ENCODE results near the gene NUDT1.

NUDT1 gene

GRCh38 chr7:2241580-2242540, at the start of gene NUDT1, which contains the start of gene MRM2:
TSS of gene NUDT1 (plus strand) at chr7:2242226. CDS start at chr7:2244575, 2,349 bp downstream.
TSS of gene MRM2 (minus strand) at chr7:2242205. CDS start at chr7:2242169, 36 bp downstream.
- no peak for DNase-seq

GRCh38 chr7:2192831-2193534, 49.0 kb upstream of the NUDT1 start:
- no peak for DNase-seq

- DNase-seq, result no peak
Measured at GRCh38 chr7:2193575-2194305, 48.3 kb upstream of the NUDT1 start.

GRCh38 chr7:2195400-2196246, 46.4 kb upstream of the NUDT1 start:
- DNase-seq, result peak; percentile 31

- peak; percentile 33 for DNase-seq
Measured at GRCh38 chr7:2196381-2197378, 45.3 kb upstream of the NUDT1 start.

- peak; percentile 8 for DNase-seq
Measured at GRCh38 chr7:2197436-2198155, 44.4 kb upstream of the NUDT1 start.

GRCh38 chr7:2198206-2198605, 43.8 kb upstream of the NUDT1 start:
- DNase-seq, result no peak

- no peak for DNase-seq
Measured at GRCh38 chr7:2198760-2199159, 43.3 kb upstream of the NUDT1 start.

GRCh38 chr7:2199528-2199927, 42.5 kb upstream of the NUDT1 start:
- DNase-seq, result no peak

- DNase-seq, result no peak
Measured at GRCh38 chr7:2199956-2200583, 42.0 kb upstream of the NUDT1 start.

- no peak for DNase-seq
Measured at GRCh38 chr7:2200584-2200980, 41.4 kb upstream of the NUDT1 start.

GRCh38 chr7:2201128-2201527, 40.9 kb upstream of the NUDT1 start:
- DNase-seq, result no peak

GRCh38 chr7:2201686-2202360, 40.2 kb upstream of the NUDT1 start:
- no peak for DNase-seq

- no peak for DNase-seq
Measured at GRCh38 chr7:2202361-2202761, 39.7 kb upstream of the NUDT1 start.

GRCh38 chr7:2202901-2203765, 38.9 kb upstream of the NUDT1 start:
- DNase-seq, result no peak

GRCh38 chr7:2203766-2204300, 38.2 kb upstream of the NUDT1 start:
- no peak for DNase-seq

- DNase-seq, result no peak
Measured at GRCh38 chr7:2204446-2204845, 37.6 kb upstream of the NUDT1 start.

All from NCI-H524 treated with DMSO at 0.1 percent for 48 hours (cell line).